WTC11 (cell line): ENCODE data around the gene STBD1. TPM values are rescaled to one million over a fixed set of nuclear protein-coding genes. Genes with fewer than 3 reads are reported as not detected.

ENCODE experiments used
- ATAC-seq: fragments of 200-7000 bp; cut with Tn5 transposase; 2 replicates; pipeline ENCODE4 v1.10.0; 2021; ENCODE audit warnings: mild to moderate bottlenecking, moderate library complexity
- CTCF ChIA-PET: fragments of 300-600 bp; sonication (Branson Sonifier 250); formaldehyde crosslinking; loops from one replicate; lab custom pipeline; 2021; ENCODE audit warnings: antibody characterized with exemption; lab: Charles Lee
- POLR2A ChIA-PET: fragments of 350-600 bp; sonication (Branson Sonifier 250); formaldehyde crosslinking; loops from one replicate; lab custom pipeline; 2021; ENCODE audit warnings: antibody characterized with exemption; lab: Charles Lee
- DNase-seq: peaks from one replicate; pipeline ENCODE4 v3.0.0; 2021; ENCODE audit warnings: low spot score
- H3K27ac Mint-ChIP-seq: 2 replicates; pipeline ENCODE4 v1.8.0; 2021; ENCODE audit warnings: mixed read lengths
- H3K27me3 Mint-ChIP-seq: 2 replicates; pipeline ENCODE4 v1.8.0; 2021; ENCODE audit warnings: low read depth, mild to moderate bottlenecking, moderate library complexity, mixed read lengths
- H3K36me3 Mint-ChIP-seq: 2 replicates; pipeline ENCODE4 v1.8.0; 2021; ENCODE audit warnings: mixed read lengths
- H3K4me1 Mint-ChIP-seq: 2 replicates; pipeline ENCODE4 v1.8.0; 2022; ENCODE audit warnings: mixed read lengths
- H3K4me3 Mint-ChIP-seq: 2 replicates; pipeline ENCODE4 v1.8.0; 2021; ENCODE audit warnings: mild to moderate bottlenecking, moderate library complexity, mixed read lengths
- H3K9me3 Mint-ChIP-seq: 2 replicates; pipeline ENCODE4 v1.8.0; 2021; ENCODE audit warnings: mixed read lengths
- ARID4B ChIP-seq: sonication (generic); formaldehyde crosslinking; IDR thresholded peaks from 2 replicates; pipeline ENCODE4 v1.8.0; 2023; ENCODE audit warnings: missing genetic modification reagents, mild to moderate bottlenecking, borderline replicate concordance
- CREB1 ChIP-seq: sonication (generic); formaldehyde crosslinking; IDR thresholded peaks from 2 replicates; pipeline ENCODE4 v1.8.0; 2023; ENCODE audit warnings: mild to moderate bottlenecking, missing genetic modification reagents
- E2F5 ChIP-seq: sonication (generic); formaldehyde crosslinking; IDR thresholded peaks from 2 replicates; pipeline ENCODE4 v1.8.1; 2022; ENCODE audit warnings: mild to moderate bottlenecking, moderate library complexity, missing genetic modification reagents
- FOXP1 ChIP-seq: sonication (generic); formaldehyde crosslinking; IDR thresholded peaks from 2 replicates; pipeline ENCODE4 v1.8.0; 2022; ENCODE audit warnings: missing genetic modification reagents, mild to moderate bottlenecking, moderate library complexity, borderline replicate concordance
- GTF2I ChIP-seq: fragments of 250-450 bp; sonication (Bioruptor Pico); conservative IDR thresholded peaks from 2 replicates; pipeline ENCODE4 v1.4.0; 2021; ENCODE audit warnings: mild to moderate bottlenecking
- HMGXB4 ChIP-seq: sonication (generic); formaldehyde crosslinking; IDR thresholded peaks from 2 replicates; pipeline ENCODE4 v1.8.1; 2023; ENCODE audit warnings: mild to moderate bottlenecking, moderate library complexity, missing genetic modification reagents
- IRF1 ChIP-seq: sonication (generic); formaldehyde crosslinking; IDR thresholded peaks from 2 replicates; pipeline ENCODE4 v1.8.0; 2023; ENCODE audit warnings: missing genetic modification reagents
- JUN ChIP-seq: sonication (generic); formaldehyde crosslinking; IDR thresholded peaks from 2 replicates; pipeline ENCODE4 v1.8.0; 2023; ENCODE audit warnings: mild to moderate bottlenecking, missing genetic modification reagents
- MAX ChIP-seq: sonication (generic); formaldehyde crosslinking; IDR thresholded peaks from 2 replicates; pipeline ENCODE4 v1.8.0; 2022; ENCODE audit warnings: mild to moderate bottlenecking, missing genetic modification reagents
- NFATC4 ChIP-seq: fragments of 250-450 bp; sonication (Bioruptor Pico); IDR thresholded peaks from 2 replicates; pipeline ENCODE4 v1.9.0; 2021; ENCODE audit warnings: mild to moderate bottlenecking
- NR1H2 ChIP-seq: sonication (generic); formaldehyde crosslinking; IDR thresholded peaks from 2 replicates; pipeline ENCODE4 v1.9.0; 2021; ENCODE audit warnings: mild to moderate bottlenecking, moderate library complexity, missing genetic modification reagents
- OVOL2 ChIP-seq: fragments of 250-450 bp; sonication (Bioruptor Pico); IDR thresholded peaks from 2 replicates; pipeline ENCODE4 v1.9.0; 2021; ENCODE audit warnings: mild to moderate bottlenecking, borderline replicate concordance
- PRRX2 ChIP-seq: fragments of 250-450 bp; sonication (Bioruptor Pico); IDR thresholded peaks from 2 replicates; pipeline ENCODE4 v1.8.0; 2021; ENCODE audit warnings: mild to moderate bottlenecking
- RELA ChIP-seq: sonication (generic); formaldehyde crosslinking; IDR thresholded peaks from 2 replicates; pipeline ENCODE4 v1.8.1; 2022; ENCODE audit warnings: missing genetic modification reagents, mild to moderate bottlenecking, borderline replicate concordance
- TCF7 ChIP-seq: sonication (generic); formaldehyde crosslinking; IDR thresholded peaks from 2 replicates; pipeline ENCODE4 v1.8.0; 2022; ENCODE audit warnings: mild to moderate bottlenecking, low read depth, missing genetic modification reagents, moderate library complexity
- ZNF121 ChIP-seq: sonication (generic); formaldehyde crosslinking; IDR thresholded peaks from 2 replicates; pipeline ENCODE4 v1.8.0; 2023; ENCODE audit warnings: missing genetic modification reagents
- ZNF317 ChIP-seq: sonication (generic); formaldehyde crosslinking; IDR thresholded peaks from 2 replicates; pipeline ENCODE4 v1.8.1; 2023; ENCODE audit warnings: low read depth, mild to moderate bottlenecking, moderate library complexity, missing genetic modification reagents, borderline replicate concordance
- total RNA-seq: library from RNA; stranded (reverse); gene quantifications from 3 replicates; pipeline ENCODE4 v1.2.3, GENCODE V29; 2021
- TF ChIP-seq, protein P1 (sequence below): fragments of 250-450 bp; sonication (Bioruptor Pico); IDR thresholded peaks from 2 replicates; pipeline ENCODE4 v1.9.0; 2021; ENCODE audit warnings: mild to moderate bottlenecking
- TF ChIP-seq, protein P2 (sequence below): fragments of 200-600 bp; IDR thresholded peaks from 2 replicates; pipeline ENCODE4 v1.8.0; 2022; ENCODE audit warnings: antibody characterized with exemption

Gene STBD1
- total RNA-seq, 1 experiment from 2014 or later = 1.4 TPM

GRCh38 chr4:76305033-76305687 is 1.4 kb upstream of the STBD1 start:
- peaks cover 12% of the 10 kb centered on the region for H3K4me1 Mint-ChIP-seq
- peaks cover 33% of the 10 kb centered on the region for H3K27me3 Mint-ChIP-seq
- no peaks in the 10 kb centered on the region for H3K9me3 Mint-ChIP-seq
- CTCF ChIA-PET = interaction anchor here (1.0 to 3.0 kb wide), 6 partner anchors 11 to 740 kb away, joined by 3 to 46 read pairs (median 4); no protein-coding TSS in a partner anchor
- ATAC-seq (no peak), DNase-seq (no peak)
- POLR2A ChIA-PET = interaction anchor here (1.2 kb wide), 1 partner anchor 92 kb away, joined by 3 read pairs; the partner anchor contains the start of gene SCARB2
- no peak overlapping the region for H3K27ac Mint-ChIP-seq
- H3K36me3 Mint-ChIP-seq = peaks cover 7% of the 10 kb centered on the region; the same call in 1 of the 2 replicates
- TF ChIP-seq OVOL2 (CRISPR knock-in tag) (no peak), RELA (no peak), PRRX2 (CRISPR knock-in tag) (no peak), HMGXB4 (CRISPR knock-in tag) (no peak), FOXP1 (CRISPR knock-in tag) (no peak), NFATC4 (CRISPR knock-in tag) (no peak), ARID4B (CRISPR knock-in tag) (no peak), ZNF121 (no peak), ZNF317 (CRISPR knock-in tag) (no peak), CREB1 (CRISPR knock-in tag) (no peak), IRF1 (CRISPR knock-in tag) (no peak), JUN (CRISPR knock-in tag) (no peak), E2F5 (CRISPR knock-in tag) (no peak), MAX (CRISPR knock-in tag) (no peak), GTF2I (CRISPR knock-in tag) (no peak), TCF7 (CRISPR knock-in tag) (no peak), NR1H2 (CRISPR knock-in tag) (no peak)
- TF ChIP-seq, protein P1, sequence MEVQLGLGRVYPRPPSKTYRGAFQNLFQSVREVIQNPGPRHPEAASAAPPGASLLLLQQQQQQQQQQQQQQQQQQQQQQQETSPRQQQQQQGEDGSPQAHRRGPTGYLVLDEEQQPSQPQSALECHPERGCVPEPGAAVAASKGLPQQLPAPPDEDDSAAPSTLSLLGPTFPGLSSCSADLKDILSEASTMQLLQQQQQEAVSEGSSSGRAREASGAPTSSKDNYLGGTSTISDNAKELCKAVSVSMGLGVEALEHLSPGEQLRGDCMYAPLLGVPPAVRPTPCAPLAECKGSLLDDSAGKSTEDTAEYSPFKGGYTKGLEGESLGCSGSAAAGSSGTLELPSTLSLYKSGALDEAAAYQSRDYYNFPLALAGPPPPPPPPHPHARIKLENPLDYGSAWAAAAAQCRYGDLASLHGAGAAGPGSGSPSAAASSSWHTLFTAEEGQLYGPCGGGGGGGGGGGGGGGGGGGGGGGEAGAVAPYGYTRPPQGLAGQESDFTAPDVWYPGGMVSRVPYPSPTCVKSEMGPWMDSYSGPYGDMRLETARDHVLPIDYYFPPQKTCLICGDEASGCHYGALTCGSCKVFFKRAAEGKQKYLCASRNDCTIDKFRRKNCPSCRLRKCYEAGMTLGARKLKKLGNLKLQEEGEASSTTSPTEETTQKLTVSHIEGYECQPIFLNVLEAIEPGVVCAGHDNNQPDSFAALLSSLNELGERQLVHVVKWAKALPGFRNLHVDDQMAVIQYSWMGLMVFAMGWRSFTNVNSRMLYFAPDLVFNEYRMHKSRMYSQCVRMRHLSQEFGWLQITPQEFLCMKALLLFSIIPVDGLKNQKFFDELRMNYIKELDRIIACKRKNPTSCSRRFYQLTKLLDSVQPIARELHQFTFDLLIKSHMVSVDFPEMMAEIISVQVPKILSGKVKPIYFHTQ (CRISPR knock-in tag) = no peak
- TF ChIP-seq, protein P2, sequence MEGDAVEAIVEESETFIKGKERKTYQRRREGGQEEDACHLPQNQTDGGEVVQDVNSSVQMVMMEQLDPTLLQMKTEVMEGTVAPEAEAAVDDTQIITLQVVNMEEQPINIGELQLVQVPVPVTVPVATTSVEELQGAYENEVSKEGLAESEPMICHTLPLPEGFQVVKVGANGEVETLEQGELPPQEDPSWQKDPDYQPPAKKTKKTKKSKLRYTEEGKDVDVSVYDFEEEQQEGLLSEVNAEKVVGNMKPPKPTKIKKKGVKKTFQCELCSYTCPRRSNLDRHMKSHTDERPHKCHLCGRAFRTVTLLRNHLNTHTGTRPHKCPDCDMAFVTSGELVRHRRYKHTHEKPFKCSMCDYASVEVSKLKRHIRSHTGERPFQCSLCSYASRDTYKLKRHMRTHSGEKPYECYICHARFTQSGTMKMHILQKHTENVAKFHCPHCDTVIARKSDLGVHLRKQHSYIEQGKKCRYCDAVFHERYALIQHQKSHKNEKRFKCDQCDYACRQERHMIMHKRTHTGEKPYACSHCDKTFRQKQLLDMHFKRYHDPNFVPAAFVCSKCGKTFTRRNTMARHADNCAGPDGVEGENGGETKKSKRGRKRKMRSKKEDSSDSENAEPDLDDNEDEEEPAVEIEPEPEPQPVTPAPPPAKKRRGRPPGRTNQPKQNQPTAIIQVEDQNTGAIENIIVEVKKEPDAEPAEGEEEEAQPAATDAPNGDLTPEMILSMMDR = no peak
- H3K4me3 Mint-ChIP-seq = peak overlapping the region; percentile 84
